Measurements from ENCODE around the gene COPA.
"Not testable (repeated sequence)": the region's sequence is repeated elsewhere in the genome, so short reads cannot be mapped to it uniquely, and the experiment has no call there.

Gene COPA

DNA sequence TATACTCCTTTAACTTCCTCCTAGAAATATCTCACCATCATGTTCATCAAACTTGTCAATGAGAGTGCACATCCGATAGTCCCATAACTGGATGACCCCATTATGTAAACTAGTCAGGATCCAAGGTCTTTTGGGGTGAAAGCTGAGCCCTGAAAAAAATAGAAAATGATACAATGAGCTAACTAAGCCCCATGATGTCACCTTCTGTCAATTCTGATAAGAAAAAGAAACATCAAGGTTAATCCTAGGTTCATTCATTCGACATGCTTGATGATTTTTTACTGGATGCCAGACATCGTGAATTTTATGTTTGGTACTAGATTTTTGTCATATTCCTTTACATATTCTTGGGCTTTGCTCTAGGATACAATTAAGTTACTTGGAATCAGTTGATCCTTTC lies 2.9 kb downstream of the COPA start:
- peak overlapping the region in 1 of 21 experiments; percentile 25 for H3K27ac ChIP-seq
- H3K4me3 ChIP-seq: no peak overlapping the region

DNA sequence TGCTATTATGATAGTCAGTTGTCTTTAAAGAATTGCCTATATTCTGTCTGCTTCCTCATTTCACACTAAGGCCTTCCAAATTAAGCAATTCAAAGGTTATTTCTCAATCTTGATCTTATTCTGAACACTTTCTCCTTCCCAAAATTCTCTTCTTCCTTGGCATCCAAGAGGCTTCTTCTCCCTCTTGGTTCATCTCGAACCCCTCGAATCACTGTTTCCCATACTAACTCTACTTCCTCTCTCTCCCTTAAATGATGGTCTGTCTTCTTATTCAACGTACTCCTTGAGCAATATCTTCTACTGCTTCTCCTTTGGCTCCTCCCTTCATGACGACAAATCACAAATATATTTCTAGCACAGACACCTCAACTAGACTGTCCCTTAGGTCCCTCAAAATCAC lies 4.5 kb downstream of the COPA start:
- H3K27ac ChIP-seq: no peak overlapping the region
- H3K4me3 ChIP-seq: no peak overlapping the region

DNA sequence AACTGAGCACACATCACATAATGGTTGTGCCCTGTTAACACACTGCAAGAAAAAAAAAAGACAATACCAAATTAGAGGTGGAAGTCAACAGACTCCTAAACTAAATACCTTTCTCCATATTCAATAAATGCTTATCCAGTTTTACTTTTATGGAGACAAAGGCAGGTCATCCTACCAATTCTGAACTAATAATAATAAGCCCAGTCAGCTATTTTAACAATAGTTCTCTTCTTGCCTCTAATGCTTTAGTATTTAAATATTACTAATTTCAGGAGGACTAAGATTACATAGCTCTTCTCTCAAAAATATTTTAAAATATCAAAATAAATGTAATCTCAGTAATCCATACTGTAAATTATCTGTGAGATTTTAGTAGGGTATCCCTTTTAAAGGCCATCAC lies 10.5 kb downstream of the COPA start:
- no peak overlapping the region for H3K27ac ChIP-seq
- no peak overlapping the region for H3K4me3 ChIP-seq

DNA sequence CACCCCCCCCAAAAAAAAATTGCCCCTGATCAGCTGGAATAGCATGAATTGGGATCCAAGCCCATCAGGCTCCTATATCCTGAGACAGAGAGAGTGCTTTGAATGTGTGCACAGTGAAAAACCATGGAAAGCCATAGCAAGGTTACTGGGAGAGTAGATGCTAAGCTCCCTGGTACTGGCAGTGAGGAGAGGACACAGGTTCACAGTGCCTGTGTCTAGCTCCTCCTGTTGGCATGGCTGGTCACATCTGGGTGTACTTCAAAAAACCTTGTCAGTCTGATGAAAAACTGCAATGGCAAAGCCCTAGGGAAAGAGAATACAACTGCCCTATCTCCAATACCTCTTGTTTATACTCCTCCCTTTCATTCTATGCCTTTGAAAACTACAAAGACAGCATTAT lies 12.9 kb downstream of the COPA start:
- Histone ChIP-seq H3K27ac (no peak overlapping the region), H3K4me3 (no peak overlapping the region)

DNA sequence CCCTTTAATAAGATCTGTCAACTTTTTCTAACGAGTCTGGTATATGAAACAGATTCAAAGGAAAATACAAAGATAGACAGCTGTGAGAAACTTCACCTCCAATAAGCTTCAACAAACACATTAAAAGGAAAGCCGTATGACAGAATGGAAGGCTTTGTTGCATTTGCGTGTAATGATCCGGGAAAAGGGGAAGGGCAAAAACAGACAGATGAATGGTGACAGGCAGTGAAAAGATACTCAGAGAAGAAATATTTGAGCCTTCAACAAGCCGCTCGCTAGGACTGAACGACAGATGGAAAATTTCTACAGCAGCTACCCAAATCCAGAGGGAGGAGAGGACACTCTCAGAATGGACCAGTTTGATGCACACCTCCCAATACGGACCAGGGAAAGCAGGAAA lies 14.9 kb downstream of the COPA start:
- no peak overlapping the region for H3K27ac ChIP-seq
- no peak overlapping the region for H3K4me3 ChIP-seq

DNA sequence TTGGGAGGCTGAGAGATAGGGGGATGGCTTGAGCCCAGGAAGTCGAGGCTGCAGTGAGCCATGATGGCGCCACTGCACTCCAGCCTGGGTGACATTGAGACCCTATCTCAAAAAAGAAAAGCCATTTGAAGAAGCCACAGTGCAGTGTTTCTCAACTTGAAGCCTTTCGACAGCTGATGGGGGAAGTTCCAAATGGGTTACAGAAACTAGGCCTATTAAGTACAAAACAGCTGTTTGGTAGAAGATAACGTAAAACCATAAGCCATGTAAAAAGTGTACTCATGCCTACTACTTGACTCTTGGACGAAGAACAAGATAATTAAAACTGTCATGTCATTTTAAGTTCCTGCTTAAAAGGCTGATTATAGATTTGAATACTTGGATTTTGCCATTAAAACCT lies 16.6 kb downstream of the COPA start:
- Histone ChIP-seq H3K27ac (no peak overlapping the region), H3K4me3 (no peak overlapping the region)

DNA sequence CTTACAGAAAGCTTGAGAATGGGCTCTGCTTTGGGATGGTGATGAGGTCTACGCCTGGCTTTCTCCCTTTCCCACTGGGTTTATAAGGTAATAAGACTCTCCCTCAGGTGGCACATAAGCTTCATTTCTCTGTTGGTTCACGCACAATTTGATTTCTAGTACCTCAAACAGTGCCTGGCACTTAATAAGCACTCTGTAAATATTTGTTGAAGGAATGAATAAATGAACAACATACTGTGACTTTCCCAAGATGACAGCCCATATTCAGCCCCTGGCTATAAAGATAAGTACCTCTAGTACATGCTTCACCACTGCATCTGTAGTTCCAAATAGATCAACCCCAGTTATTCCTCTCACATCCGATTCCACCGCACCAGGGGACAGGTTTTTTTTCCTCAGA lies 17.8 kb downstream of the COPA start:
- H3K27ac ChIP-seq: no peak overlapping the region
- H3K4me3 ChIP-seq: no peak overlapping the region

DNA sequence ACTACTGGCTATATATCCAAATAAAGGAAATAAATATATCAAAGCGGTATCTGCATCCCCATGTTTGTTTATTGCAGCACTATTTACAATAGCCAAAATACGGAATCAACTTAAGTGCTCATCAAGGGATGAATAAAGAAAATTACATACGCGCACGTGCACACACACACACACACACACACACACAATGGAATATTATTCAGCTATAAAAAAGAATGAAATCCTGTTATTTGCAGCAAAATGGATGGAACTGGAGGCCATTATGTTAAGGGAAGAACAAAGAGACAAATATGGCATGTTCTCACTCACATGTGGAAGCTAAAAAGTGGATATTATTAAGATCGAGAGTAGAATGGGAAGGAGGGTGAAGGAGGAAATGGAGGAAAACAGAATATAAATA lies 20.2 kb downstream of the COPA start:
- Histone ChIP-seq H3K27ac (no peak overlapping the region), H3K4me3 (no peak overlapping the region)

DNA sequence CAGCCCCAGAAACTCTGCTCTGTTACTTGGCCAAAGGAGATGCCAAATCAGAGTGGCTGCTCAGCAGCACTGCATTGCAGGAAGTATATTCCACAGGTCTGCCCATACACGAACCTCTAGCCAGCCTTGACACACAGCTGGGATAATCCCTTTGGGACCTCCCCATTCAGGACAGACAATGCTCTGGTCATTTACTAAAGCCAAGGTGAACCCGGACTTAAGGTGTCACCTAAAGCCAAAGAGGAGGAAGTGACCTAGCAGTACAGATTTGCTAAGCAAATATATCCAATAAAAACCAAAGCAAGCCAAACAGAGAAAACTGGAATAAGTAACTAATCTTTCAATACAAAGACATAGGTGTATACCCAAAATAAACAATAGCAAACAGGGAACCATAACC lies 27.7 kb downstream of the COPA start:
- no peak overlapping the region for H3K4me3 ChIP-seq
- no peak overlapping the region for H3K27ac ChIP-seq

DNA sequence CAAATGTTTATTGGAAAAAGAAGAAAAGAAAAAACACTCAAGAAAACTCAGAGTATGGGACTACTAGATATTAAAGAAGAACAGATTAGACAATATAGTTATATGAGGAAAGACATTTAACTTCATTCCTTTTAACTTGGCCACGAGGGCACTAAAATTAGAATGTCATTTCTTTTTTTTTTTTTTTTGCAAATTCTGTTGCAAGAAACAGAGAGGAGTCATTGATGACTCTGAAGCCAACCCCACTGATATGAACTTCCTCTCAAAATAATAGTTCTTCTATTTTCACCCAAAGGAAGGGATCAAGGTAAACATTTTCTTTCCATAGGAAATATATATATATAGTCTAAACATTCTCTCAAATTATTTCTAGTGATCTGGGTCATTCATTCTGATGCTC lies 33.5 kb downstream of the COPA start:
- H3K27ac ChIP-seq: no peak overlapping the region
- H3K4me3 ChIP-seq: no peak overlapping the region

DNA sequence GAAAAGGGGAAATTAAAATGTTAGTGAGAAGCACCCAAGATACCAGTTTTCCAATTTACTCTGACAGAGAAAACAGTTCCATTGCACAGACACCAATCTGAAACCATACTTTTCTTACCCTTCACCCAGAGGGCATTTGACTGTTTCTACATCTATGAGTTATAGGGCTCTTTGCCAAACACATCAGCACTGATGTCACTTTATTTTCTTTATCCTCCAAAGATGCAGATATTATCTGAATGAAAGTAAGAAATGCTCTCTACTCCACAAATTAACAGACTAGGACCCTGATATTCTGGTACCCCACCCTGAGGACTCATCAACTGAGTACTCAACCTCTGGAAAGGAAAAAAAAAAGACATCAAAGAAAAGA lies 33.9 kb downstream of the COPA start:
- H3K4me3 ChIP-seq: no peak overlapping the region
- no peak overlapping the region for H3K27ac ChIP-seq

DNA sequence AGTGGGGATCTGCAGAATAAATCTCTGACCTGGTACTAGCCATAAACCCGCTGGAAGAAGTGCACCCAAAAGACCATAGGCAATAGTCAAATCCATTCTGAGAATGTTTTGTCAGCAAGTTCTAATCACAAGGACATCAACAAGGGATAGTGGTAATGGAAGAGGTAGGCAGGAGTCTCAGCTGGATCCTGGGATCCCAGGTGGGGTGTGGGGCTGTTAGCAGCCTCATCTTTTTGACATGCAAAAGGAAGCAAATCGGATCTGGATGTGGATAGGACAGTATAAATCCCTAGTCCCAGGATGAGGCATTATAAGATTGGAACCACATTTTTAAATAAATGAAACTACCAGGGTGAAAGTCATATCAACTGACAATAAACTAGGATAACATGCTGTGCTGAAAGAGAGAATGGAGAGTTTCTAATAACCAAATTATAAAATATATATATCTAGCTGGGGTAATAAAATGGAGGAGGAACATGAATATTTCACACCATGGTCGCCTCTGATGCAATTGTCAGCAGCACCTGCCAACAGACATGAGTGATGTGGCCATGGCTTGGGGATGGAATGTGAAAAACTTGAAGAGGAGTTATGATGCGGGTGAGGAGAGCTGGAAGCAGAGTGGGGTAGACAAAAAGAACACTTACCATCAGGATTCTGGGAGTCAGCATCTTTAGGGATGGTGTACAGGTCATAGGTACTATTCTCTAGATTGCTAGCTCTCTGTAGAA lies 34.4 kb downstream of the COPA start:
- Histone ChIP-seq H3K27ac (no peak overlapping the region), H3K4me3 (no peak overlapping the region)

DNA sequence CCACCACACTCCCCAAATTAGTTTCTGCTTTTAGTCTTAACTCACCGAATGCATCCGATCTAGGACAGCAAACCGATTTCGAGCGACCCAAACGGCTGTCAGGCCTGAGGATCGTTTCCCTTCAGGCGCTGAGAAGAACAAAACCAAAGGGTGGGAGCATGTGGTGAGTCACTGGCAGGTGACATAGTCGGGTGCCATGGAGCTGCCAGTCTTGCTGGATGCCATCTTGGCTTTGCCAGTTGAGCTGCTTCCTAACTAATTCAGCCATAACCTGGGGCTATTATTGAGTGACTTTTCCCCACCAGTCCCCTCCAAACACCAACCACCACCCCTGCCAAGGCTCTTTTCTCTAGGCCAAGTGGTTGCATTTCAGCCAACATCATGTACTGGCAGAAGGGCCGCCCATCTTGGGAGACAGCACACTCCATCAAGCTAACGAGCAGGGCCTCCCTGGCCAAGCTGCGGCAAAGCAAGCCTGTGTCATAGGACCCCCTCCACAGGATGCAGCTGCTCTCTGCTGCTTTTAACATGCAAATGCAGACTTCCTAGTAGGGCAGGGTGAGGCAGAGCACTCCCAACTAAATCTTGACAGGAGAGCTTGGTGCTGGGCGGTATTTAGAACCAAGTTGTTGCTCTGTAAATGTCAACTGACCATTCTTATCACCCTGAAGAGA lies 35.8 kb downstream of the COPA start:
- H3K4me3 ChIP-seq: no peak overlapping the region
- no peak overlapping the region for H3K27ac ChIP-seq

DNA sequence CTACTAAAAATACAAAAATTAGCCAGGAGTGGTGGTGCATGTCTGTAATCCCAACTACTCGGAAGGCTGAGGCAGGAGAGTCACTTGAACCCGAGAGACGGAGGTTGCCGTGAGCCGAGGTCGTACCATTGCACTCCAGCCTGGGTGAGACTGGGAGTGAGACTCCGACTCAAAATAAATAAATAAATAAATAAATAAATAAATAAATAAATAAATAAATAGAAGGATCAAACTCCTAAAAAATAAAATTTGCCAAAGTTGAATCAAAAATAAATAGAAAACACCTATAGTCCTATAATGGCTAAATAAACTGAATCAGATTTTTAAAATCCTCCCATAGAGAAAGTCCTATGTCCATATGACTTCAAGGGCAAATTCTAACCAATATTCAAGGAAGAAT lies 42.9 kb downstream of the COPA start:
- Histone ChIP-seq H3K4me3 (no peak overlapping the region), H3K27ac (no peak overlapping the region)

DNA sequence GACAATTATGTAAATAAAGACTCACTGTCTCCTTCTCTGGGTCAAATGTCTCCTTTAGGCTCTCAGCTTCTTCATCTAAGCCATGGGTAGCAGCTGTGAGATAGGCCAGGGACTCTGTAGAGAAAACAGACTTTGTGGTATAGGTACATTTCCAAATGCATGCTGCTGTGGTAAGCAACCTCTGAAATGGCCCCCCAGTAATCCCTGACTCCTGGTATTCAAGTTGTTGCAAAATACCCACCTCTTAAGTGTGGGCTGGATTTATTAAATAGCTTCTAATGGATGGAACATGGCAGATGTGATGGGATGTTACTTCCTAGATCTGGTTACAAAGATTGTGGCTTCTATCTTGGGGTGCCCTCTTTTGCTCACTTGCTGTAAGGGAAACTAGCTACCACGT lies 47.0 kb downstream of the COPA start:
- no peak overlapping the region for H3K27ac ChIP-seq
- H3K4me3 ChIP-seq: no peak overlapping the region

DNA sequence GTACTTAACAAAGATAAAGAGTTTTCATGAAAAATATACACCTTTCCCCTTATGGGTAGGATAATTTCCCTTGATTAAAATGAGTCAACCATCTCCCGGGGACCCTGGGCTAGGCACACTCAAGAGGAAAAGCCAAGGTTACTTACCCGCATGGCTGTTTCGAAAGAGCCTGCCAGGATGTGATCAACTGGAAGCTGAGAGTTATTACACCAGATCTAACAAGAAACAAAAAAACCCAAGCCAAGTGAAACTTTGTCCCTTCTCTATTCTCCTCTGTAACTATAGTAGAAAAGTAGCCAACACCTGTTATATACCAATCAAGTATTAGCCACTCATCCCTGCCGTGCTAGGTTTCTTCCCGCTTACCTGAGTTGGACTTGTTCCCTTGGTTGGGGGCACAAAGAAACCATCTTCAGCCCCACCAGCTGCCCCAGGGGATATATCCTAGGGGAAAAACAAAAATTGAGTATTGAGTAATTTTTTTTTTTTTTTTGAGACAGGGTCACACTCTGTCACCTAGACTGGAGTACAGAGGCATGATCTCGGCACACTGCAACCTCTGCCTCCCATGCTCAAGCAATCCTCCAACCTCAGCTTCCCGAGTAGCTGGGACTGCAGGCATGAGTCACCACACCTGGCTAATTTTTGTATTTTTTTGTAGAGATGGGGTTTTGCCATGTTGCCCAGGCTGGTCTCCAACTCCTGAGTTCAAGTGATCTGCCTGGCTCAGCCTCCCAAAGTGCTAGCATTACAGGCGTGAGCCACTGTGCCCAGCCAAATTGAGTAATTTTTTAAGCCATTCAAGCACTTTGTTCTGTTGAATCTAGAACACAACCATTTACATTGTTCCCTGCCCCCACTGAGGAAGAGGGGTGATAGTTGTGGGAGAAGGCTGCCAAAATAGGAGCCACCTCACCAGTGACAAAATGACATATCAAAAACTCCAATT lies 49.8 kb downstream of the COPA start:
- no peak overlapping the region for H3K4me3 ChIP-seq
- no peak overlapping the region for H3K27ac ChIP-seq

DNA sequence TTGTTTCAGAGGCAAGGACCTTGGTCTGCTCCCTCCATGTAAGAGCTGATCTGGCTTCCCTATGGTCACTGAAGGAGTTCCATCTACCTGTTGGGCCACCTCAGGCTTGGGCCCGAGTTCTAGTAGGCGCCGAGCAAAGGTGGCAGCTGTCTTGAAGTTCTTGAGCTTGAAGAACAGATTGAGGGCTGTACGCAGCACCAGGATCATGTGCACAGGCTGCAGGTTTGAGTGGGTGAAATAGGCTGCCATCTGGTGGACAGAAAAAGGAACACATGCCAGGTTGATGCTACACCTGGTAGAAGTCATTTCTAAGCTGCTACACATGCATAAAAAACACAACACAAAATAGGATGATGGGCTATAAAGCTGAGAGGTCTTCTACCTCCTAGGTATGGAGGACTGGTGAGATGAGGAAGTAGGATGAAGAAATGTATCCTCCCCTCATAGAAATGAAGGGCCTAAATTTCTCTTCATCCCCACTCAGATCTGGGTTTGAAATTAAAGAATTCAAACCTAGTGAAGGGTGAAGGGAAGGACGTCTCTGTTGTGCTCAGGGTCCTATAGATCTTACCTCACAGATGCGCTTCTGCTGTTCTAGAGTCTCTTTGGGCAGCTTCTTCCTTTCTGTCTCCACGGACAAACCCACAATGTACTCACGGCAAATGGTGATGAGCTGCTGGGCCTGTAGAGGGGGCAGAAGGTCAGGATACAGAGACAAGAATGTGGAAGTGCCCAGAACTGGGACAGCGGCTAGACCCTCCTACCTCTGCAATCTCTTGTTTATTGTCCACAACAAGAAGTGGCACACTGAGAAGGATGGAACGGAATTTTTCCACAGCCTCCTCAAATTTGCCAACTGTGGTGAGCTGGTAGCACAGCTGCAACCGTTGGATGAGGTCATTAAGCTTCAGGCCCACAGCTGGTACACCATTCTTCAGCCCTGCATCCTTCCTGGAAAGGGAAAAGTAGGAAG lies 51.5 kb downstream of the COPA start:
- Histone ChIP-seq H3K4me3 (no peak overlapping the region), H3K27ac (no peak overlapping the region)

DNA sequence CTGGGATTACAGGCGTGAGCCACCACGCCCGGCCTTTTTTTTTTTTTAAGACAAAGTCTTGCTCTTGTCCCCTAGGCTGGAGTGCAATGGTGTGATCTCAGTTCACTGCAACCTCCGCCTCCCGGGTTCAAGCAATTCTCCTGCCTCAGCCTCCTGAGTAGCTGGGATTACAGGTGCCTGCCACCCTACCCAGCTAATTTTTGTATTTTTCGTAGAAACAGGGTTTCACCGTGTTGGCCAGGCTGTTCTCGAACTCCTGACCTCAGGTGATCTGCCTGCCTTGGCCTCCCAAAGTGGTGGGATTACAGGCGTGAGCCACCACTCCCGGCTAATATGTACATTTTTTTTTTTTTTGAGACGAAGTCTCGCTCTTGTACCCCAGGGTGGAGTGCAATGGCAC lies 55.3 kb downstream of the COPA start:
- not testable (repeated sequence) for H3K27ac ChIP-seq, H3K4me3 ChIP-seq

DNA sequence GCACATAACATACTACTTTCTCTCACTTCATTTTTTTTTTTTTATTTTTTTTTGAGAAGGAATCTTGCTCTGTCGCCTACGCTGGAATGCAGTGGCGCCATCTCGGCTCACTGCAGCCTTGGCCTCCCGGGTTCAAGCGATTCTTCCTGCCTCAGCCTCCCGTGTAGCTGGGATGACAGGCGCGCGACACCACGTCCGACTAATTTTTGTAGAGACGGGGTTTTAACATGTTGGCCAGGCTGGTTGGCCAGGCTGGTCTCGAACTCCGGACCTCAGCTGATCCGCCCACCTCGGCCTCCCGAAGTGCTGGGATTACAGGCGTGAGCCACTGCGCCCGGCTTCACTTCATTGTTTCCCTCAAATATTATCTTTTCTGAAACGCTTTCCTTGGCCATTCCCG lies 57.5 kb downstream of the COPA start:
- Histone ChIP-seq H3K4me3 (peak overlapping the region in 4 of 7 experiments; percentile 64 to 87 (median 75)), H3K27ac (peak overlapping the region in 1 of 21 experiments; percentile 95)
